Endothelial cell of umbilical vein (primary cell): ENCODE results near the gene ARPP19. TPM values are rescaled to one million over a fixed set of nuclear protein-coding genes. Genes with fewer than 3 reads are reported as not detected.
A peak's percentile ranks its signal among the peaks of the same experiment; 100 is the strongest.

ENCODE experiments used
- BruUV-seq: library from RNA; stranded (reverse); fragments of 400-500 nt; replicated peaks from 2 replicates; lab custom pipeline; 2021; lab: Mats Ljungman, UMichigan
- CTCF ChIA-PET: fragments of 300-600, 350-600 bp; sonication (Branson Sonifier 250); formaldehyde crosslinking; loops from one replicate; lab custom pipeline; 2021; ENCODE audit warnings: antibody characterized with exemption, inconsistent platforms; lab: Charles Lee
- POLR2A ChIA-PET: fragments of 300-600, 350-600 bp; sonication (Branson Sonifier 250); formaldehyde crosslinking; loops from one replicate; lab custom pipeline; 2021; ENCODE audit warnings: antibody characterized with exemption, inconsistent platforms; lab: Charles Lee
- DNase-seq: peaks from one replicate; pipeline ENCODE4 v3.0.0-alpha.2; 2011; ENCODE audit warnings: low read depth, low spot score
- FAIRE-seq: peaks from 2 replicates; lab custom pipeline; 2011; peaks lifted over from hg19 to GRCh38; lab: Jason Lieb, UNC
- H2AFZ ChIP-seq: 2 replicates; pipeline ENCODE4 v1.6.0; 2012; ENCODE audit warnings: low read depth, low read length, control low read depth, inconsistent platforms
- H3K27ac ChIP-seq: 2 replicates; pipeline ENCODE4 v1.5.1; 2011; ENCODE audit warnings: low read depth, mild to moderate bottlenecking, control low read depth, low read length, moderate library complexity; ENCODE audit not compliant: insufficient read depth
- H3K27me3 ChIP-seq, 2 experiments: 2 replicates each; pipeline versions ENCODE4 v1.6.0 to v1.6.1; 2011; ENCODE audit warnings: low read length in 2 of 2, mixed read lengths in 1 of 2; ENCODE audit not compliant: control insufficient read depth in 2 of 2, insufficient read depth in 2 of 2
- H3K36me3 ChIP-seq, 2 experiments: 2 replicates in 1 of 2; 3 replicates in 1 of 2; pipeline ENCODE4 v1.5.1; 2011; ENCODE audit warnings: low read length in 2 of 2, mild to moderate bottlenecking in 1 of 2, moderate library complexity in 1 of 2; ENCODE audit not compliant: control insufficient read depth in 2 of 2, insufficient read depth in 2 of 2; ENCODE audit errors: extremely low read depth in 1 of 2
- H3K4me1 ChIP-seq: 3 replicates; pipeline ENCODE4 v1.5.1; 2011; ENCODE audit warnings: mild to moderate bottlenecking, low read length; ENCODE audit not compliant: control insufficient read depth, insufficient read depth; ENCODE audit errors: extremely low read depth
- H3K4me2 ChIP-seq: 2 replicates; pipeline ENCODE4 v1.6.1; 2011; ENCODE audit warnings: low read length, control low read depth, mixed read lengths; ENCODE audit not compliant: insufficient read depth
- H3K4me3 ChIP-seq, 3 experiments: fragments of 200-600 bp in 1 of 3; sonication (generic), shearing (Covaris generic) in 1 of 3; replicated peaks in 1 of 3; 2 replicates each; pipeline ENCODE4 v1.5.1; 2011 to 2016; ENCODE audit warnings: control low read depth in 3 of 3, low read length in 3 of 3, mild to moderate bottlenecking in 2 of 3, inconsistent platforms in 1 of 3, low read depth in 1 of 3, moderate library complexity in 1 of 3; ENCODE audit not compliant: insufficient read depth in 1 of 3
- H3K79me2 ChIP-seq: 2 replicates; pipeline ENCODE4 v1.6.0; 2012; ENCODE audit warnings: low read length, inconsistent platforms; ENCODE audit not compliant: control insufficient read depth, insufficient read depth
- H3K9ac ChIP-seq: replicated peaks from 2 replicates; pipeline ENCODE3; 2011; ENCODE audit warnings: low read length, control low read depth; ENCODE audit not compliant: insufficient read depth; ENCODE audit errors: extremely low read depth
- H3K9me1 ChIP-seq: replicated peaks from 3 replicates; pipeline ENCODE4 v1.6.0; 2011; ENCODE audit warnings: mild to moderate bottlenecking, low read length; ENCODE audit not compliant: control insufficient read depth, insufficient read depth; ENCODE audit errors: extremely low read depth
- H3K9me3 ChIP-seq: replicated peaks from 2 replicates; pipeline ENCODE4 v1.5.1; 2012; ENCODE audit warnings: low read length, inconsistent platforms; ENCODE audit not compliant: control insufficient read depth, insufficient read depth
- H4K20me1 ChIP-seq: replicated peaks from 2 replicates; pipeline ENCODE3; 2011; ENCODE audit warnings: mild to moderate bottlenecking, low read length; ENCODE audit not compliant: control insufficient read depth, insufficient read depth; ENCODE audit errors: extremely low read depth
- EZH2 ChIP-seq: IDR thresholded peaks from 2 replicates; pipeline ENCODE4 v1.6.1; 2012; ENCODE audit warnings: borderline replicate concordance, low read depth, mild to moderate bottlenecking, moderate library complexity, low read length, inconsistent platforms; ENCODE audit not compliant: severe bottlenecking
- FOS ChIP-seq: IDR thresholded peaks from 2 replicates; pipeline ENCODE4 v1.6.1; 2011; ENCODE audit warnings: mild to moderate bottlenecking, low read length, moderate library complexity, borderline replicate concordance; ENCODE audit not compliant: insufficient read depth
- GATA2 ChIP-seq: IDR thresholded peaks from 2 replicates; pipeline ENCODE4 v1.7.0; 2011; ENCODE audit warnings: low read depth, mild to moderate bottlenecking, moderate library complexity, mixed read lengths, low read length; ENCODE audit not compliant: insufficient read length, insufficient read depth
- JUN ChIP-seq: IDR thresholded peaks from 2 replicates; pipeline ENCODE4 v1.6.1; 2011; ENCODE audit warnings: borderline replicate concordance, low read depth; ENCODE audit not compliant: insufficient read length, insufficient read depth
- MYC ChIP-seq: IDR thresholded peaks from one replicate; pipeline ENCODE4 v1.6.1; 2011; ENCODE audit warnings: mild to moderate bottlenecking, low read depth, low read length
- POLR2A ChIP-seq: IDR thresholded peaks from 2 replicates; pipeline ENCODE4 v1.6.1; 2012; ENCODE audit warnings: low read depth, mild to moderate bottlenecking, control low read depth, low read length
- POLR2AphosphoS5 ChIP-seq: IDR thresholded peaks from 2 replicates; pipeline ENCODE4 v1.6.1; 2012; ENCODE audit warnings: low read depth, mild to moderate bottlenecking, control low read depth, low read length, moderate library complexity; ENCODE audit not compliant: insufficient read depth
- dilution Hi-C: fragments of 300-500 bp; cut with MboI; formaldehyde crosslinking; loops from one replicate; pipeline ENCODE4 v1.15.0; 2019; ENCODE audit warnings: low sequenced_read_pairs; ENCODE audit not compliant: extremely low pct_ligation_motif_present
- intact Hi-C: fragments of 100-400 bp; cut with micrococcal nuclease; formaldehyde crosslinking; loops from one replicate; pipeline ENCODE4 v1.10.0; 2022
- polyA plus RNA-seq, 4 experiments: library from polyadenylated mRNA; depleted of rRNA in 3 of 4; stranded (reverse) in 3 of 4; unstranded in 1 of 4; fragments of >200 nt; gene quantifications; 2 replicates each; pipeline versions ENCODE4 v1.2.1 to v1.2.3, GENCODE V29; 2011 to 2012; ENCODE audit warnings: missing spikeins in 1 of 4
- total RNA-seq: library from RNA; stranded (reverse); gene quantifications from 2 replicates; pipeline ENCODE4 v1.2.3, GENCODE V29; 2021
- TF ChIP-seq, protein P1 (sequence below), 2 donors: IDR thresholded peaks; 1 replicate in 1 of 2; 2 replicates in 1 of 2; pipeline ENCODE4 v1.5.1; 2011; ENCODE audit warnings: low read length in 2 of 2, mild to moderate bottlenecking in 2 of 2, moderate library complexity in 2 of 2, control low read depth in 1 of 2, inconsistent platforms in 1 of 2, low read depth in 1 of 2; ENCODE audit not compliant: insufficient read depth in 1 of 2; ENCODE audit errors: extremely low read depth in 1 of 2
- TF ChIP-seq, protein P2 (sequence below): IDR thresholded peaks from 2 replicates; pipeline ENCODE4 v1.6.1; 2011; ENCODE audit not compliant: insufficient read depth, insufficient read length

ARPP19 gene
- total and polyA plus RNA-seq, 2 donors (not counting 3 experiments of a cell fraction or from before 2014, with no cell fraction given), result 47.1 to 191 TPM

DNA sequence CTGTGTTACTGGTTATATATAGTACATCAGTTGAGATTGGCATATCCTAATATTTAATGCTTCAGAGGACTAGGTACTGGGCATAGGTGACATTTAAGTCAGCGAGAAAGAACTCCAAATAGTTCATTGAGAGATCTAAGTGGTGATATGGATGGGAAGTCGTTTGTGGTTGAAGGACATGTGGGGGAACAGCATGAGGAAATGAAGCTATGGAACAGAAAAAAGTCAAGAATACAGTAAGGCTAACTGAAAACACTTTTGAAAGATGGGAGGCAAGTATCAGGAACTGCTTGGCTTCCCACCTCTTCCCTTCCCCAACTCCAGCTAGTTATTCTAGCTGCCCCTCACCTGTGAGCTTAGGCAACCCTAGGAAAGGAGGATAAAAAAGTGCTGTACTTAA is 36.4 kb downstream of the ARPP19 start:
- Histone ChIP-seq H3K9me3 (no peaks in the 10 kb centered on the region), H3K9ac (no peak overlapping the region), H3K4me2 (no peak overlapping the region), H3K79me2 (peaks cover 12% of the 10 kb centered on the region), H4K20me1 (peaks cover 2% of the 10 kb centered on the region), H3K36me3 (no peaks in the 10 kb centered on the region), H3K27me3 (no peaks in the 10 kb centered on the region), H3K4me3 (no peak overlapping the region), H3K27ac (no peak overlapping the region), H2AFZ (no peak overlapping the region), H3K9me1 (no peaks in the 10 kb centered on the region), H3K4me1 (peaks cover 11% of the 10 kb centered on the region)
- DNase-seq (no peak), FAIRE-seq (no peak)
- dilution Hi-C loops (no loop called here), intact Hi-C loops (no loop called here)
- POLR2A ChIA-PET, result no interaction called here
- no TSS peak for BruUV-seq
- CTCF ChIA-PET, result no interaction called here
- TF ChIP-seq GATA2, result no peak
- TF ChIP-seq FOS, result no peak
- TF ChIP-seq EZH2, result no peak
- TF ChIP-seq, protein P1, sequence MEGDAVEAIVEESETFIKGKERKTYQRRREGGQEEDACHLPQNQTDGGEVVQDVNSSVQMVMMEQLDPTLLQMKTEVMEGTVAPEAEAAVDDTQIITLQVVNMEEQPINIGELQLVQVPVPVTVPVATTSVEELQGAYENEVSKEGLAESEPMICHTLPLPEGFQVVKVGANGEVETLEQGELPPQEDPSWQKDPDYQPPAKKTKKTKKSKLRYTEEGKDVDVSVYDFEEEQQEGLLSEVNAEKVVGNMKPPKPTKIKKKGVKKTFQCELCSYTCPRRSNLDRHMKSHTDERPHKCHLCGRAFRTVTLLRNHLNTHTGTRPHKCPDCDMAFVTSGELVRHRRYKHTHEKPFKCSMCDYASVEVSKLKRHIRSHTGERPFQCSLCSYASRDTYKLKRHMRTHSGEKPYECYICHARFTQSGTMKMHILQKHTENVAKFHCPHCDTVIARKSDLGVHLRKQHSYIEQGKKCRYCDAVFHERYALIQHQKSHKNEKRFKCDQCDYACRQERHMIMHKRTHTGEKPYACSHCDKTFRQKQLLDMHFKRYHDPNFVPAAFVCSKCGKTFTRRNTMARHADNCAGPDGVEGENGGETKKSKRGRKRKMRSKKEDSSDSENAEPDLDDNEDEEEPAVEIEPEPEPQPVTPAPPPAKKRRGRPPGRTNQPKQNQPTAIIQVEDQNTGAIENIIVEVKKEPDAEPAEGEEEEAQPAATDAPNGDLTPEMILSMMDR (IDR thresholded peaks at IDR 0.05; ENCODE audit: extremely low read depth in 1 of 2, insufficient read depth in 1 of 2, low read depth in 1 of 2, low read length in 2 of 2), result no peak
- TF ChIP-seq POLR2A, result no peak
- no peak for TF ChIP-seq MYC

DNA sequence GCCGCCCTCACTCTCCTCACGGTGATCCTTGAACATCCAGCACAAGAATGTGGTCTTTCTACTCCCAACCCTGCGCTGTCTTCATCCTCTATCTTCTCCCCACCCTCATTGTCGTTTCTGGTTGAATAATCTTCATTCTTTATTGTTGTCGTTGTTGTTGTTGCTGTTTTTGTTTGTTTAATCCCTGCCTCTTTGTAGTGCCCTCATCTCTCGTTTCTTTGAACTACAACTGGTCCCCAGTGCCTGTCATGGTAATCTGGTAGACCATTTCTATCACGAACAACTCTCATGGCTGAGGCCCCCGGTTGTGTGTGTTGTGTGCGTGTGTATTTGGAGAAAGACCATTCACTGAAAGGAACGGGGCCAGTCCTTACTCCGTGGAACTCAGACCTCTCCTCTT is 38.9 kb downstream of the ARPP19 start:
- DNase-seq, result no peak
- Histone ChIP-seq H4K20me1 (peaks cover 3% of the 10 kb centered on the region), H3K36me3 (no peaks in the 10 kb centered on the region), H3K79me2 (peaks cover 36% of the 10 kb centered on the region), H3K9me1 (no peaks in the 10 kb centered on the region), H3K27ac (no peak overlapping the region), H3K27me3 (no peaks in the 10 kb centered on the region), H3K4me3 (peak overlapping the region in 1 of 3 experiments; percentile 58), H3K4me2 (peak overlapping the region; percentile 82), H3K9me3 (no peaks in the 10 kb centered on the region), H2AFZ (peak overlapping the region; percentile 77), H3K4me1 (peaks cover 17% of the 10 kb centered on the region), H3K9ac (no peak overlapping the region)
- no peak for FAIRE-seq
- TF ChIP-seq JUN (no peak), POLR2A (no peak), GATA2 (no peak), EZH2 (no peak), MYC (no peak), POLR2AphosphoS5 (no peak), FOS (no peak)
- TF ChIP-seq, protein P1 (IDR thresholded peaks at IDR 0.05; ENCODE audit: extremely low read depth in 1 of 2, insufficient read depth in 1 of 2, low read depth in 1 of 2, low read length in 2 of 2), result no peak
- TF ChIP-seq, protein P2, sequence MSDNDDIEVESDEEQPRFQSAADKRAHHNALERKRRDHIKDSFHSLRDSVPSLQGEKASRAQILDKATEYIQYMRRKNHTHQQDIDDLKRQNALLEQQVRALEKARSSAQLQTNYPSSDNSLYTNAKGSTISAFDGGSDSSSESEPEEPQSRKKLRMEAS, result no peak
- dilution Hi-C loops (no loop called here), intact Hi-C loops (loop anchor here (1.0 to 2.0 kb wide), 5 partner anchors 37 to 273 kb away; no protein-coding TSS in a partner anchor)
- no TSS peak for BruUV-seq
- ChIA-PET CTCF (interaction anchor here (0.6 kb wide), 1 partner anchor 201 kb away, joined by 4 read pairs; no protein-coding TSS in a partner anchor), POLR2A (no interaction called here)
